NCI-H748 (cell line): Measurements from ENCODE around the gene LHX4.

ENCODE experiments used
- DNase-seq: peaks from one replicate; lab custom pipeline; 2025; ENCODE audit not compliant: unreplicated experiment; lab: John Stamatoyannopoulos, UW

LHX4 gene

GRCh38 chr1:180270530-180271271, 40.6 kb downstream of the LHX4 start:
- no peak for DNase-seq

- no peak for DNase-seq
Measured at GRCh38 chr1:180271272-180272255, 41.5 kb downstream of the LHX4 start.

GRCh38 chr1:180272395-180272794, 42.3 kb downstream of the LHX4 start:
- DNase-seq: no peak

DNA sequence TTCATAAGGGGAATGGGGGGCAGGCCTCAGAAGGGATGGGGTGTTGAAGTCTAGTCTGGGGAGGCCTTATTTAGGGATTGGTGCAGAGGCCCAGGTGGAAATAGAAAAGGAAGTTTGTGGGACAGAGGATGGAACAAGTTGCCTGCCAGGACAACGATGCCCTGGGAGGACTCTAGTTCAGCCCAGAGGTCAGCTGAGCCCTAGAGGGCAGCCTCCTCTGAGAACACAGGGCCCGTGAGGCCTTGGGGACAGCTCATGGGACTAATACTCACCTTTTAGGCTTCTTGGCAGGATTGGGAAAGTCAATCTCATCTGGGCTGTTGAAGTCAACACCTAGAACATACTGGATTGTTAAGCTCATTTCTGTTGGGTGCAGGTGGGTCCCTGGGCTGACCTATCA, 43.0 kb downstream of the LHX4 start:
- no peak for DNase-seq

DNA sequence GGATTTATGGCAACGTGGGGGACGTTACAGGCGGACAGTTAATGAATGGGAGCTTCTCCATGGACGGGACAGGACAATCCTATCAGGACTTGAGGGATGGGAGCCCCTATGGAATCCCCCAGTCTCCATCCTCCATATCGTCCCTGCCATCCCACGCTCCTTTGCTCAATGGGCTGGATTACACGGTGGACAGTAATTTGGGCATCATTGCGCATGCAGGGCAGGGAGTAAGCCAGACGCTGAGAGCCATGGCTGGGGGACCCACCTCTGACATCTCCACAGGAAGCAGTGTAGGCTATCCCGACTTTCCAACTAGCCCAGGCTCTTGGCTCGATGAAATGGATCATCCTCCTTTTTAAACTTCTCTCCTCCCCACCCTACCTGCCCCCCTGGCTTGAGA, 44.2 kb downstream of the LHX4 start:
- DNase-seq: no peak

DNA sequence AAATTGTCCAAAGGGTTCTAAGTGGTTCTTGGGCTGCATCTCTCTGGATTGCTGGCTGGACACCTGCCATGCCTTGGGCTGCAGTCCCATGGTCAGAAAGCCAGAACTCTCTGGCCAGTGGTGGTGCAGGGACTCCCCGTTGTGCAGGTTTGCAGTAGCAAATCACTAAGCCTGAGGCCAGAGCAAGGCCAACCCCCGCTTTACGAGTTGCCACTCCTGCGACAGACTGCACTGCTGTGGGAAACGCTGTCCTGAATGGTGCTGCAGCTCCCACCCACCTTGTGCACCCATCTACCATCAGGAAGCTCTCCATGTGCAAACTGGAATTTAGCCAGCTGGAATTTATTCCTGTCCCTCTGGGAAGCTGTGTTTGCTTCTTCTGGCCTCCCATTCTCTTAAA, 45.7 kb downstream of the LHX4 start:
- DNase-seq: no peak

DNA sequence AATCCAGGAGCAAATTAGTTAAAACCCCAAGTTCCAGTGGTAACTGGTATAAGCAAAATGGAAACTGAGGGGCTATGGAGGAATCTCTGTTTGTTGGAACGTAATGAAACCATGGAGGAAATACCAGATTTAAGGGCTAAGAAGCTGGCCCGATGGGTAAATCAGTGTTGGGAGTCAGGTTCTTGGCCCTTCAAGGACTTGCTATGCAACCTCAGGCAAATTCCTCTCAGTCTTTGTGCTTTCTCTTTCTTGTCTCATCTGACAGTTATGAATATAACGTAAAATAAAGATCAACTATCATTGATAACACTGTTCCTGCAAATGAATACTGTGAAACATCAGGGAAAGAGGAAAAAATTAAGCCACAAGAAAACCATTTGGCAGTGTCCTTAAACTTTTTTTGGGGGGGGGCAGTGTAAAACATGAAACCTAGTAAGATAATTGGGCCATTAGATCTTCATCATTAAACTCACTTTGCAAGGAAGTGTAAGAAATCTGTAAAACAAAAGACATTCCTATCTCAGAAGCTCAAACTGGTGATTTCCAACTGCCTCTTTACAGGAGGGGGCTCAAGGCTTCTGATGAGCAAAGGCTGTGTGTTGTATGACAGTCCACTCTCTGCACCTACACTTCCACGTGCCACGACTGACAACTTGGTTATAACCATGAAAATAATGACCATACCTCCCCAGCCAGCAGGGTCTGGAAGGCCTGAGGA, 47.6 kb downstream of the LHX4 start:
- no peak for DNase-seq

- no peak for DNase-seq
Measured at GRCh38 chr1:180278194-180278515, 48.1 kb downstream of the LHX4 start.

GRCh38 chr1:180278596-180279395, 48.7 kb downstream of the LHX4 start:
- no peak for DNase-seq

- DNase-seq: no peak
Measured at GRCh38 chr1:180279651-180280050, 49.6 kb downstream of the LHX4 start.

DNA sequence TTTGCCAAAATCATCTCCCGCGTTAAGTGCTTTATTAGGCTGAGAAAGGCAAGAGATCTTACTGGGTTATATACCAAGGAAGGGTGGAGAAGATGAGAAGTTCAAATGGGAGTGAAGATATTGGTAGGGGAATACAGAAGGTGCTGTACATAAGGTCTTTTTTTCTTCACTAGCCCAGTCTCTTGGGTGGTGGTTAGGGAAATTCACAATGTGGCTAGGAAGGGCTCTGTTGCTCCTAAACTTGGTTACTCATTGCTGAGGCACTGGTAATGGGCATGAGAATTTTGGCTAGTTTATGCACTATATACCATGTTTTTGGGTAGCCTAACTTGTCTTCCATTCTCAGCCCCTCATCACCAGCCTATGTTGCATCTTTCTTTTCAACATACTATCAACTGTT, 50.6 kb downstream of the LHX4 start:
- no peak for DNase-seq

DNA sequence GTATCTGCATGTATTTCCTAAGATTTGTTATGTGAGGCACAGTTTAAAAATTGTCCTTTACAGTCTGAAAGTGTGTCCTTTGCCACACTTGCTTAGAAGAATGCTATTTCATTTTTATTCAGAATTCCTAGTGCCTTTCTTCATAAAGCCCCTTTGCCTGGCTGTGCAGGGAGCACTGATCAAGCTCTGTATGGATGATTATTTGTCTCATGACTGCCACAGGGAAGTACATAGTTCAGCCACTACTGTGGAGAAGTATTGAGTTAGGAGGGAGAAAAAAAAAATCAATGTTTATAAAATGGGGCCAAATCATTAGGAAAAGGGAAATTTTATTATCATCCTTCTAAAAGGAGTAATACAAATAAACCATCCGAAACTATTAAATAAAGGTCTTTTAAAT, 51.4 kb downstream of the LHX4 start:
- DNase-seq: no peak

GRCh38 chr1:180282401-180283044, 52.5 kb downstream of the LHX4 start:
- no peak for DNase-seq

GRCh38 chr1:180283098-180283497, 53.0 kb downstream of the LHX4 start:
- no peak for DNase-seq

GRCh38 chr1:180286417-180286816, 56.4 kb downstream of the LHX4 start:
- DNase-seq: no peak

GRCh38 chr1:180287988-180288705, 58.1 kb downstream of the LHX4 start:
- DNase-seq: no peak

DNA sequence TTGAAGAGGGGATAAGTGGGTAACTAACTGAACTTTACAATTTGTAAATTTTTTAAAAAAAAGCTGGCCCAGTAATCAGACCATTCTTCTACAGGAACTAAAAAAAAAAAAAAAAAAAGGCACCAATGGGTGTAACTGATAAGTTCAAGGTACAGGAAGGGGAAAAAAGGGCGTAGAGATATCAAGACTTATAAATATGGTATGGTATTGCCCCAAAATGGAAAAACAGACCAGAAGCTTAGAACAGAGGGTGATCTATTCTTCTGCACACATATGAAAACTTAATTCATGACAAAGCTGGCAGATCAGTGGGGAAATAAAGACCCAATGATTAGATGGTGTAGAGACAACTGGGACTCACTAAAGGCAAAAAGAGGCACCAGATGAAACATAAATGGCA, 58.9 kb downstream of the LHX4 start:
- no peak for DNase-seq

- no peak for DNase-seq
Measured at GRCh38 chr1:180290265-180291001, 60.4 kb downstream of the LHX4 start.

DNA sequence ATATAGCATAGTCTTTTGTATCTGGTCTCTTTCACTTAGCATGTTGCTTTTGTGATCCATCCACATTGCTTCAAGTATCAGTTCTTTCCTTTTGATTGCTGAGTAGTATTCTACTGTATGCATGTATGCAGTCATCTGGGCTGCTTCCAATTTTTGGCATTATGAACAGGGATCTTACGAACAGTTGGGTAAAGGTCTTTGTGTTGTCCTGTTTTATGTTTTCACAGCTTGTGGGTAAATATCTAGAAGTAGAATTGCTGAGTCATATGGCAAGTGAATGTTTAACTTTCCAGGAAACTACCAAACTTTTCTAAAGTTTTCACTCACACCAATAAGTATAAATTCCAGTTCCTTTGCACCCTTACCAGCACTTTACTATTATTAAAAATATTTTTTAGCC, 60.9 kb downstream of the LHX4 start:
- DNase-seq: no peak
